Neural cell (in vitro differentiated cells): ENCODE results near the gene PDS5B. TPM values are rescaled to one million over a fixed set of nuclear protein-coding genes. Genes with fewer than 3 reads are reported as not detected.

Experiments
- H2AFZ ChIP-seq: fragments of 200-600, 300-800 bp; sonication (generic), shearing (Covaris generic); 2 replicates; pipeline ENCODE4 v1.6.0; 2014; ENCODE audit warnings: low read depth, mild to moderate bottlenecking, antibody characterized with exemption, low read length, moderate library complexity
- H3F3A ChIP-seq: fragments of 200-600 bp; shearing (Covaris generic); 2 replicates; pipeline ENCODE4 v1.6.1; 2016; ENCODE audit warnings: mild to moderate bottlenecking, moderate library complexity, mixed read lengths, antibody characterized with exemption, low read length; ENCODE audit not compliant: insufficient read depth, poor library complexity, severe bottlenecking
- H3K27ac ChIP-seq: fragments of 200-600, 300-800 bp; sonication (generic), shearing (Covaris generic); 2 replicates; pipeline ENCODE4 v1.5.1; 2014; ENCODE audit warnings: mild to moderate bottlenecking, low read length, moderate library complexity
- H3K27me3 ChIP-seq: fragments of 300-800, 200-600 bp; sonication (generic), shearing (Covaris generic); 2 replicates; pipeline ENCODE4 v1.6.0; 2014; ENCODE audit warnings: mild to moderate bottlenecking, low read depth, low read length, moderate library complexity; ENCODE audit not compliant: insufficient read depth
- H3K36me3 ChIP-seq: fragments of 300-800, 200-600 bp; sonication (generic), shearing (Covaris generic); 2 replicates; pipeline ENCODE4 v1.5.1; 2014; ENCODE audit warnings: mild to moderate bottlenecking, antibody characterized with exemption, low read length, moderate library complexity; ENCODE audit not compliant: insufficient read depth
- H3K4me2 ChIP-seq: fragments of 300-800, 200-600 bp; sonication (generic), shearing (Covaris generic); 2 replicates; pipeline ENCODE4 v1.6.0; 2014; ENCODE audit warnings: mild to moderate bottlenecking, low read length
- H3K4me3 ChIP-seq: fragments of 300-800, 200-600 bp; sonication (generic), shearing (Covaris generic); 2 replicates; pipeline ENCODE4 v1.5.1; 2014; ENCODE audit warnings: mild to moderate bottlenecking, low read length, moderate library complexity
- H3K79me2 ChIP-seq: fragments of 200-600 bp; shearing (Covaris generic); replicated peaks from 2 replicates; pipeline ENCODE4 v1.6.0; 2014; ENCODE audit warnings: mild to moderate bottlenecking, low read length, moderate library complexity; ENCODE audit not compliant: insufficient read depth
- H3K9ac ChIP-seq: fragments of 300-800, 200-600 bp; sonication (generic), shearing (Covaris generic); 2 replicates; pipeline ENCODE4 v1.6.1; 2016; ENCODE audit warnings: mild to moderate bottlenecking, low read length, mixed read lengths
- H3K9me2 ChIP-seq: fragments of 200-600 bp; shearing (Covaris generic); 2 replicates; pipeline ENCODE4 v1.6.1; 2016; ENCODE audit warnings: mild to moderate bottlenecking, low read length, mixed read lengths; ENCODE audit not compliant: insufficient read depth
- H3K9me3 ChIP-seq: fragments of 200-600, 300-800 bp; sonication (generic), shearing (Covaris generic); 2 replicates; pipeline ENCODE4 v1.6.1; 2016; ENCODE audit warnings: mild to moderate bottlenecking, mixed run types, low read length, moderate library complexity, mixed read lengths
- H4K20me1 ChIP-seq: fragments of 200-600 bp; shearing (Covaris generic); 2 replicates; pipeline ENCODE4 v1.6.1; 2016; ENCODE audit warnings: mild to moderate bottlenecking, mixed run types; ENCODE audit not compliant: insufficient read depth
- EP300 ChIP-seq: fragments of 450-650 bp; conservative IDR thresholded peaks from 2 replicates; pipeline ENCODE4 v1.6.1; 2014; ENCODE audit warnings: antibody characterized with exemption, mild to moderate bottlenecking, moderate library complexity; ENCODE audit not compliant: poor library complexity, severe bottlenecking
- EZH2 ChIP-seq: fragments of 200-600, 300-800 bp; shearing (Covaris generic), sonication (generic); IDR thresholded peaks from 2 replicates; pipeline ENCODE4 v1.6.1; 2014; ENCODE audit warnings: antibody characterized with exemption, low read length, borderline replicate concordance, mild to moderate bottlenecking; ENCODE audit not compliant: insufficient read depth, poor library complexity, severe bottlenecking
- MXI1 ChIP-seq: fragments of 450-650 bp; conservative IDR thresholded peaks from 2 replicates; pipeline ENCODE4 v1.6.1; 2014; ENCODE audit warnings: antibody characterized with exemption, mild to moderate bottlenecking; ENCODE audit not compliant: poor library complexity, severe bottlenecking
- POLR2AphosphoS5 ChIP-seq: IDR thresholded peaks from 2 replicates; pipeline ENCODE4 v1.6.1; 2012
- RAD21 ChIP-seq: fragments of 450-650 bp; conservative IDR thresholded peaks from 2 replicates; pipeline ENCODE4 v1.6.1; 2014; ENCODE audit warnings: antibody characterized with exemption, mild to moderate bottlenecking, moderate library complexity
- REST ChIP-seq: IDR thresholded peaks from 2 replicates; pipeline ENCODE4 v1.6.1; 2012; ENCODE audit warnings: borderline replicate concordance
- SMC3 ChIP-seq: fragments of 450-650 bp; conservative IDR thresholded peaks from 2 replicates; pipeline ENCODE4 v1.6.1; 2014; ENCODE audit warnings: antibody characterized with exemption, mild to moderate bottlenecking, moderate library complexity; ENCODE audit not compliant: poor library complexity
- TAF1 ChIP-seq: IDR thresholded peaks from 2 replicates; pipeline ENCODE4 v1.6.1; 2012; ENCODE audit warnings: low read depth
- polyA plus RNA-seq: library from polyadenylated mRNA; depleted of rRNA; stranded (reverse); fragments of >200 nt; gene quantifications from 2 replicates; pipeline ENCODE4 v1.2.3, GENCODE V29; 2014
- TF ChIP-seq, protein P1 (sequence below): fragments of 450-650 bp; IDR thresholded peaks from 2 replicates; pipeline ENCODE4 v1.5.1; 2014; ENCODE audit warnings: antibody characterized with exemption, mild to moderate bottlenecking, moderate library complexity; ENCODE audit not compliant: poor library complexity, severe bottlenecking

Gene PDS5B
- polyA plus RNA-seq, 1 donor from 2014 or later = 27.6 TPM

DNA sequence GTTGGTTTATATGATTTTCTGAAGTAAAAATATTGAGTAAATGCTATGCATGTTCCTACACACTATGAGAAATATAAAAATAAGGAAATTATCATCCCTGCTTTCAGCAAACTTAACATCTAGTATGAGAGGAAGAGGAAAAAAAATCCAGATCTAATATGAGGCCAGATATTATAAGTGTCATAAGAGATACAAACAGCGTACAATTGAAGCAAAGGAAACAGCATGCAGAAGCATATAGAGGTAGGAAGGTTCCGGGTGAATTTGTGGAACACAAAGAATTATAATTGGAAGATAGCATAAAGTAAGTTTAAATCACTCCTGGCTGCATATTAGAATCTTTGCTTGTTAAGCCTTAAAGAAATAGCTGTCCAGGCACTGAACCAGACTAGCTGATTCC, 88.3 kb downstream of the PDS5B start:
- no peak overlapping the region for H3K4me3 ChIP-seq
- no peaks in the 10 kb centered on the region for H4K20me1 ChIP-seq
- H3K9me3 ChIP-seq = no peaks in the 10 kb centered on the region
- no peaks in the 10 kb centered on the region for H3K9me2 ChIP-seq
- H3F3A ChIP-seq = no peaks in the 10 kb centered on the region
- H3K79me2 ChIP-seq = no peaks in the 10 kb centered on the region
- no peak overlapping the region for H2AFZ ChIP-seq
- H3K4me2 ChIP-seq = no peak overlapping the region
- no peak for TF ChIP-seq EZH2
- TF ChIP-seq REST = no peak
- TF ChIP-seq POLR2AphosphoS5 = no peak
- TF ChIP-seq SMC3 = no peak
- no peak for TF ChIP-seq MXI1
- TF ChIP-seq EP300 = no peak
- no peak overlapping the region for H3K27ac ChIP-seq
- H3K27me3 ChIP-seq = no peaks in the 10 kb centered on the region
- H3K36me3 ChIP-seq = peaks cover 16% of the 10 kb centered on the region
- no peak overlapping the region for H3K9ac ChIP-seq

DNA sequence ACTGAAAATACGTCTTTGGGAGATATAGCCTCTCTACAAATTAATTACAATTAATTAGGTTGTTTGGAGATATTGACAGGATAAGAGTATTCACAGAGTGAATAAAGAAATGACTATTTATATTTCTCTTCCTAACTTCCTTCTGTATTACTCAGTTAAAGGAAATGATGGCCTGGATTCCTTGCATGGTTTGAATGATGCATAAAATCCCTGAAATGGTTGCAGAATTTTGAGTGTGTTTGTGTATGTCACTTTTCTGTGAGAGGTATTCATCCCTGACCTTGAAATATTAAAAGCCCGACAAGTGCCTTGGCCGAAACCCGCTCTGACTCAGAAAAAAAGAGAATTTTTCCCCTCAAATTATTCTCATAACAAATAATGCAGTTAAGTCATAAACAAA, 90.0 kb downstream of the PDS5B start:
- Histone ChIP-seq H2AFZ (no peak overlapping the region), H3K9me3 (no peaks in the 10 kb centered on the region), H3K36me3 (peaks cover 16% of the 10 kb centered on the region), H3K27ac (no peak overlapping the region), H3K27me3 (no peaks in the 10 kb centered on the region), H3K4me2 (no peak overlapping the region), H4K20me1 (no peaks in the 10 kb centered on the region), H3K9me2 (no peaks in the 10 kb centered on the region), H3K9ac (no peak overlapping the region), H3K4me3 (no peak overlapping the region), H3K79me2 (no peaks in the 10 kb centered on the region), H3F3A (no peaks in the 10 kb centered on the region)
- no peak for TF ChIP-seq EZH2
- TF ChIP-seq, protein P1, sequence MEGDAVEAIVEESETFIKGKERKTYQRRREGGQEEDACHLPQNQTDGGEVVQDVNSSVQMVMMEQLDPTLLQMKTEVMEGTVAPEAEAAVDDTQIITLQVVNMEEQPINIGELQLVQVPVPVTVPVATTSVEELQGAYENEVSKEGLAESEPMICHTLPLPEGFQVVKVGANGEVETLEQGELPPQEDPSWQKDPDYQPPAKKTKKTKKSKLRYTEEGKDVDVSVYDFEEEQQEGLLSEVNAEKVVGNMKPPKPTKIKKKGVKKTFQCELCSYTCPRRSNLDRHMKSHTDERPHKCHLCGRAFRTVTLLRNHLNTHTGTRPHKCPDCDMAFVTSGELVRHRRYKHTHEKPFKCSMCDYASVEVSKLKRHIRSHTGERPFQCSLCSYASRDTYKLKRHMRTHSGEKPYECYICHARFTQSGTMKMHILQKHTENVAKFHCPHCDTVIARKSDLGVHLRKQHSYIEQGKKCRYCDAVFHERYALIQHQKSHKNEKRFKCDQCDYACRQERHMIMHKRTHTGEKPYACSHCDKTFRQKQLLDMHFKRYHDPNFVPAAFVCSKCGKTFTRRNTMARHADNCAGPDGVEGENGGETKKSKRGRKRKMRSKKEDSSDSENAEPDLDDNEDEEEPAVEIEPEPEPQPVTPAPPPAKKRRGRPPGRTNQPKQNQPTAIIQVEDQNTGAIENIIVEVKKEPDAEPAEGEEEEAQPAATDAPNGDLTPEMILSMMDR = no peak
- no peak for TF ChIP-seq RAD21
- TF ChIP-seq SMC3 = no peak
- no peak for TF ChIP-seq POLR2AphosphoS5
- no peak for TF ChIP-seq MXI1
- TF ChIP-seq TAF1 = no peak
- TF ChIP-seq EP300 = no peak
- TF ChIP-seq REST = no peak
